HepG2 (cell line): ENCODE measurements around the gene CKM. TPM values are rescaled to one million over a fixed set of nuclear protein-coding genes. Genes with fewer than 3 reads are reported as not detected.
A peak's percentile ranks its signal among the peaks of the same experiment; 100 is the strongest.

Experiments
- ATAC-seq: fragments of 200-7000 bp; cut with Tn5 transposase; 3 replicates; pipeline ENCODE4 v1.9.1; 2020; ENCODE audit warnings: mild to moderate bottlenecking, moderate library complexity
- BruUV-seq: library from RNA; stranded (reverse); fragments of 400-500 nt; replicated peaks from 2 replicates; lab custom pipeline; 2021; lab: Mats Ljungman, UMichigan
- CTCF ChIA-PET: fragments of 300-600 bp; formaldehyde crosslinking; extraction: SDS; loops from one replicate; lab custom pipeline; 2021; ENCODE audit warnings: low total read pairs, inconsistent platforms, low intra/inter-chr PET ratio; lab: Yijun Ruan, JAX
- POLR2A ChIA-PET: fragments of 350-600 bp; sonication (Branson Sonifier 250); formaldehyde crosslinking; loops from one replicate; lab custom pipeline; 2020; ENCODE audit warnings: antibody characterized with exemption, inconsistent platforms; lab: Yijun Ruan, JAX
- DNase-seq: peaks from one replicate; pipeline ENCODE4 v3.0.0-alpha.2; 2015; ENCODE audit warnings: low spot score
- FAIRE-seq: peaks from 3 replicates; lab custom pipeline; 2011; peaks lifted over from hg19 to GRCh38; lab: Jason Lieb, UNC
- H2AFZ ChIP-seq: one replicate; pipeline ENCODE4 v1.6.1; 2011; ENCODE audit warnings: low read length, inconsistent platforms
- H3K27ac ChIP-seq: fragments of 300-600 bp; 3 replicates; pipeline ENCODE4 v1.8.0; 2011; ENCODE audit warnings: mixed run types, mild to moderate bottlenecking, mixed read lengths, low read length, inconsistent platforms; ENCODE audit not compliant: insufficient read depth; ENCODE audit errors: extremely low read length
- H3K27me3 ChIP-seq, 2 experiments: fragments of 200-600 bp in 1 of 2; 2 replicates in 1 of 2; 3 replicates in 1 of 2; pipeline versions ENCODE4 v1.6.0 to v1.8.0; 2011; ENCODE audit warnings: low read length in 2 of 2, mild to moderate bottlenecking in 2 of 2, moderate library complexity in 2 of 2, inconsistent platforms in 1 of 2; ENCODE audit not compliant: insufficient read depth in 2 of 2, control insufficient read depth in 1 of 2
- H3K36me3 ChIP-seq, 2 experiments: fragments of 200-600 bp in 1 of 2; replicated peaks in 1 of 2; 2 replicates in 1 of 2; 3 replicates in 1 of 2; pipeline versions ENCODE4 v1.5.1 to v1.8.0; 2011; ENCODE audit warnings: low read length in 2 of 2, inconsistent platforms in 1 of 2; ENCODE audit not compliant: insufficient read depth in 2 of 2, control insufficient read depth in 1 of 2
- H3K4me1 ChIP-seq: 2 replicates; pipeline ENCODE4 v1.5.1; 2012; ENCODE audit warnings: low read length, inconsistent platforms; ENCODE audit not compliant: insufficient read depth
- H3K4me2 ChIP-seq: 2 replicates; pipeline ENCODE4 v1.6.0; 2011; ENCODE audit warnings: low read depth, low read length, inconsistent platforms
- H3K4me3 ChIP-seq, 3 experiments: fragments of 200-600 bp in 1 of 3; sonication (generic), shearing (Covaris generic) in 1 of 3; replicated peaks in 1 of 3; 2 replicates each; pipeline ENCODE4 v1.5.1; 2011 to 2016; ENCODE audit warnings: low read length in 3 of 3, inconsistent platforms in 2 of 3, low read depth in 2 of 3, mild to moderate bottlenecking in 2 of 3, control low read depth in 1 of 3, mixed read lengths in 1 of 3; ENCODE audit not compliant: insufficient read depth in 1 of 3
- H3K79me2 ChIP-seq: one replicate; pipeline ENCODE4 v1.6.1; 2011; ENCODE audit warnings: low read length, inconsistent platforms; ENCODE audit not compliant: insufficient read depth
- H3K9ac ChIP-seq: 2 replicates; pipeline ENCODE4 v1.6.0; 2011; ENCODE audit warnings: mild to moderate bottlenecking, low read depth, low read length, inconsistent platforms; ENCODE audit not compliant: insufficient read depth
- H3K9me3 ChIP-seq: 2 replicates; pipeline ENCODE4 v1.5.1; 2012; ENCODE audit warnings: mild to moderate bottlenecking, low read length
- H4K20me1 ChIP-seq: 2 replicates; pipeline ENCODE4 v1.6.0; 2011; ENCODE audit warnings: inconsistent platforms, mild to moderate bottlenecking, low read length, moderate library complexity; ENCODE audit not compliant: insufficient read depth
- ARID5B ChIP-seq: IDR thresholded peaks from 2 replicates; pipeline ENCODE4 v1.4.0; 2020; ENCODE audit warnings: mild to moderate bottlenecking, missing genetic modification reagents
- ELF1 ChIP-seq: sonication (generic); formaldehyde crosslinking; IDR thresholded peaks from 2 replicates; pipeline ENCODE4 v1.4.0; 2020; ENCODE audit warnings: missing genetic modification reagents
- ETV6 ChIP-seq: sonication (generic); formaldehyde crosslinking; conservative IDR thresholded peaks from 2 replicates; pipeline ENCODE4 v1.4.0; 2020; ENCODE audit warnings: missing genetic modification reagents
- ISL2 ChIP-seq: sonication (generic); formaldehyde crosslinking; IDR thresholded peaks from 2 replicates; pipeline ENCODE4 v1.5.0; 2020; ENCODE audit warnings: missing genetic modification reagents
- MEF2D ChIP-seq: sonication (generic); formaldehyde crosslinking; IDR thresholded peaks from 2 replicates; pipeline ENCODE4 v1.5.1; 2020; ENCODE audit warnings: mild to moderate bottlenecking, missing genetic modification reagents
- PHF21A ChIP-seq: sonication (generic); formaldehyde crosslinking; IDR thresholded peaks from 2 replicates; pipeline ENCODE4 v1.5.0; 2020; ENCODE audit warnings: mild to moderate bottlenecking, missing genetic modification reagents
- TARDBP ChIP-seq: sonication (generic); formaldehyde crosslinking; IDR thresholded peaks from 2 replicates; pipeline ENCODE4 v1.8.0; 2022; ENCODE audit warnings: mild to moderate bottlenecking, missing genetic modification reagents
- TCF7 ChIP-seq: sonication (generic); IDR thresholded peaks from 2 replicates; pipeline ENCODE4 v1.6.1; 2016; ENCODE audit warnings: antibody characterized with exemption, low read depth
- ZNF224 ChIP-seq: sonication (generic); formaldehyde crosslinking; IDR thresholded peaks from 2 replicates; pipeline ENCODE4 v1.5.0; 2020; ENCODE audit warnings: mild to moderate bottlenecking, missing genetic modification reagents
- ZNF382 ChIP-seq: sonication (generic); formaldehyde crosslinking; IDR thresholded peaks from 2 replicates; pipeline ENCODE4 v1.5.0; 2020; ENCODE audit warnings: missing genetic modification reagents, mild to moderate bottlenecking, borderline replicate concordance
- ZNF543 ChIP-seq: sonication (generic); formaldehyde crosslinking; IDR thresholded peaks from 2 replicates; pipeline ENCODE4 v1.4.0; 2020; ENCODE audit warnings: mild to moderate bottlenecking, missing genetic modification reagents
- ZNF724P ChIP-seq: sonication (generic); formaldehyde crosslinking; IDR thresholded peaks from 2 replicates; pipeline ENCODE4 v1.8.0; 2022; ENCODE audit warnings: missing genetic modification reagents, borderline replicate concordance
- ZNF740 ChIP-seq: sonication (generic); formaldehyde crosslinking; IDR thresholded peaks from 2 replicates; pipeline ENCODE4 v1.4.0; 2020; ENCODE audit warnings: missing genetic modification reagents
- ZSCAN5A ChIP-seq: sonication (generic); formaldehyde crosslinking; IDR thresholded peaks from 2 replicates; pipeline ENCODE4 v1.8.0; 2022; ENCODE audit warnings: mild to moderate bottlenecking, missing genetic modification reagents, borderline replicate concordance
- WGBS: methylation state at CpG from one replicate; pipeline ENCODE4 v1.1.6; 2017; ENCODE audit warnings: low lambda C conversion rate; 5-methylcytosine and 5-hydroxymethylcytosine counted together
- in situ Hi-C: cut with HindIII; loops from 2 replicates; pipeline ENCODE4 v1.10.0; 2017; ENCODE audit warnings: low pct_unique_long_range_greater_than_20kb; ENCODE audit not compliant: extremely low pct_ligation_motif_present
- intact Hi-C: fragments of 100-400 bp; cut with micrococcal nuclease; formaldehyde crosslinking; loops from one replicate; pipeline ENCODE4 v1.10.0; 2022; ENCODE audit not compliant: unreplicated experiment
- polyA plus RNA-seq, 8 experiments: library from polyadenylated mRNA; depleted of rRNA in 3 of 8; stranded (reverse) in 7 of 8; unstranded in 1 of 8; fragments of >200 nt; fragmentation: Illumina TruSeq in 4 of 8; extraction: Trizol in 4 of 8; gene quantifications; 2 replicates each; pipeline versions ENCODE4 v1.2.1 to v1.2.3, GENCODE V29; 2011 to 2016; ENCODE audit warnings: low read depth in 4 of 8, missing spikeins in 1 of 8, mixed read lengths in 1 of 8; ENCODE audit not compliant: insufficient read depth in 1 of 8
- total RNA-seq, 5 experiments: library from RNA; depleted of rRNA; stranded (reverse); fragments of >200 nt; fragmentation: Illumina TruSeq; extraction: Trizol; gene quantifications; 2 replicates each; pipeline ENCODE4 v1.2.3, GENCODE V29; 2016; ENCODE audit warnings: low read depth in 1 of 5

CKM gene
- total and polyA plus RNA-seq, 2 of the 13 experiments (the other 11 are each of a cell fraction or from before 2014, with no cell fraction given): 0.54 to 0.80 TPM

- ChIA-PET CTCF (no interaction called here), POLR2A (interaction anchor here (0.5 to 1.0 kb wide), 2 partner anchors 9 to 358 kb away, joined by 3 to 4 read pairs; no protein-coding TSS in a partner anchor)
- Histone ChIP-seq H3K4me3 (no peak overlapping the region), H3K9me3 (no peaks in the 10 kb centered on the region), H3K9ac (no peak overlapping the region), H2AFZ (no peak overlapping the region), H3K36me3 (peaks cover 11 to 18% of the 10 kb centered on the region in 2 experiments; a peak in 4 of 5 replicates), H3K27me3 (no peaks in the 10 kb centered on the region), H3K27ac (no peak overlapping the region), H3K79me2 (no peaks in the 10 kb centered on the region), H4K20me1 (no peaks in the 10 kb centered on the region), H3K4me2 (no peak overlapping the region), H3K4me1 (peaks cover 54% of the 10 kb centered on the region)
- ATAC-seq (no peak), FAIRE-seq (no peak), DNase-seq (no peak)
- in situ Hi-C loops: no loop called here
- 98% methylated on average over 10 of the region's 10 CpGs for WGBS
- TF ChIP-seq ELF1 (no peak), ZNF543 (CRISPR knock-in tag) (no peak)
- intact Hi-C loops: no loop called here
- no TSS peak for BruUV-seq
Measured at GRCh38 chr19:45278087-45278486, 44.6 kb downstream of the CKM start.

- Histone ChIP-seq H3K4me1 (peaks cover 69% of the 10 kb centered on the region), H3K4me2 (no peak overlapping the region), H3K79me2 (no peaks in the 10 kb centered on the region), H3K9me3 (no peaks in the 10 kb centered on the region), H3K4me3 (no peak overlapping the region), H2AFZ (no peak overlapping the region), H3K27me3 (no peaks in the 10 kb centered on the region), H4K20me1 (no peaks in the 10 kb centered on the region), H3K36me3 (peaks cover 8 to 20% of the 10 kb centered on the region in 2 experiments; a peak in 4 of 5 replicates), H3K27ac (peak overlapping the region; percentile 37), H3K9ac (no peak overlapping the region)
- peak; percentile 43 for FAIRE-seq
- peak; percentile 87 for DNase-seq
- BruUV-seq: no TSS peak
- WGBS: 59% methylated on average over 7 of the region's 7 CpGs
- no peak for ATAC-seq
- ChIA-PET CTCF (no interaction called here), POLR2A (no interaction called here)
- in situ Hi-C loops (no loop called here), intact Hi-C loops (no loop called here)
- no peak for TF ChIP-seq ZNF740 (CRISPR knock-in tag)
- TF ChIP-seq ZSCAN5A (CRISPR knock-in tag): 0 out of 2 replicates have a peak, but pooled peaks have one; percentile 54
- TF ChIP-seq ZNF724P (CRISPR knock-in tag): no peak
- TF ChIP-seq ZNF224: no peak
- peak; percentile 47 for TF ChIP-seq PHF21A
- TF ChIP-seq ARID5B (CRISPR knock-in tag): peak; percentile 46; the same call in 1 of the 2 replicates
- TF ChIP-seq TARDBP: peak; percentile 48; the same call in 1 of the 2 replicates
- no peak for TF ChIP-seq TCF7
- peak; percentile 24; the same call in 1 of the 2 replicates for TF ChIP-seq MEF2D
- no peak for TF ChIP-seq ETV6
- peak; percentile 49 for TF ChIP-seq ISL2
- no peak for TF ChIP-seq ZNF382 (CRISPR knock-in tag)
Measured at GRCh38 chr19:45276284-45276687, 46.4 kb downstream of the CKM start.
